Ishikawa (cell line): ENCODE results near the gene AGER.

Source experiments
- CEBPB ChIP-seq: IDR thresholded peaks from 2 replicates; pipeline ENCODE4 v1.6.1; 2012
- CREB1 ChIP-seq: IDR thresholded peaks from 2 replicates; pipeline ENCODE4 v1.6.1; 2012; ENCODE audit warnings: low read depth
- EGR1 ChIP-seq: IDR thresholded peaks from 2 replicates; pipeline ENCODE4 v1.6.1; 2012
- EP300 ChIP-seq: IDR thresholded peaks from 2 replicates; pipeline ENCODE4 v1.6.1; 2012; ENCODE audit warnings: borderline replicate concordance
- FOXM1 ChIP-seq: IDR thresholded peaks from 2 replicates; pipeline ENCODE4 v1.6.1; 2012; ENCODE audit warnings: low read depth, borderline replicate concordance
- MAX ChIP-seq: IDR thresholded peaks from 2 replicates; pipeline ENCODE4 v1.6.1; 2012
- NFIC ChIP-seq: IDR thresholded peaks from 2 replicates; pipeline ENCODE4 v1.6.1; 2012
- RAD21 ChIP-seq: IDR thresholded peaks from 2 replicates; pipeline ENCODE4 v1.6.1; 2012; ENCODE audit warnings: low read depth
- REST ChIP-seq: IDR thresholded peaks from 2 replicates; pipeline ENCODE4 v1.6.1; 2012; ENCODE audit warnings: low read depth, mild to moderate bottlenecking
- TAF1 ChIP-seq: IDR thresholded peaks from 2 replicates; pipeline ENCODE4 v1.6.1; 2012; ENCODE audit warnings: low read depth, mild to moderate bottlenecking
- TCF12 ChIP-seq: IDR thresholded peaks from 2 replicates; pipeline ENCODE4 v1.6.1; 2012; ENCODE audit warnings: low read depth
- TEAD4 ChIP-seq: IDR thresholded peaks from 2 replicates; pipeline ENCODE4 v1.6.1; 2012
- USF1 ChIP-seq: IDR thresholded peaks from 2 replicates; pipeline ENCODE4 v1.6.1; 2012
- YY1 ChIP-seq: IDR thresholded peaks from 2 replicates; pipeline ENCODE4 v1.6.1; 2012; ENCODE audit warnings: low read depth
- ZBTB7A ChIP-seq: IDR thresholded peaks from 2 replicates; pipeline ENCODE4 v1.6.1; 2012; ENCODE audit warnings: low read depth

The AGER gene

GRCh38 chr6:32174416-32174815 is 9.6 kb downstream of the AGER start:
- TF ChIP-seq MAX = no peak
- TF ChIP-seq TCF12 = no peak
- TF ChIP-seq YY1 = no peak
- no peak for TF ChIP-seq EGR1
- TF ChIP-seq TEAD4 = no peak
- TF ChIP-seq CEBPB = no peak

DNA sequence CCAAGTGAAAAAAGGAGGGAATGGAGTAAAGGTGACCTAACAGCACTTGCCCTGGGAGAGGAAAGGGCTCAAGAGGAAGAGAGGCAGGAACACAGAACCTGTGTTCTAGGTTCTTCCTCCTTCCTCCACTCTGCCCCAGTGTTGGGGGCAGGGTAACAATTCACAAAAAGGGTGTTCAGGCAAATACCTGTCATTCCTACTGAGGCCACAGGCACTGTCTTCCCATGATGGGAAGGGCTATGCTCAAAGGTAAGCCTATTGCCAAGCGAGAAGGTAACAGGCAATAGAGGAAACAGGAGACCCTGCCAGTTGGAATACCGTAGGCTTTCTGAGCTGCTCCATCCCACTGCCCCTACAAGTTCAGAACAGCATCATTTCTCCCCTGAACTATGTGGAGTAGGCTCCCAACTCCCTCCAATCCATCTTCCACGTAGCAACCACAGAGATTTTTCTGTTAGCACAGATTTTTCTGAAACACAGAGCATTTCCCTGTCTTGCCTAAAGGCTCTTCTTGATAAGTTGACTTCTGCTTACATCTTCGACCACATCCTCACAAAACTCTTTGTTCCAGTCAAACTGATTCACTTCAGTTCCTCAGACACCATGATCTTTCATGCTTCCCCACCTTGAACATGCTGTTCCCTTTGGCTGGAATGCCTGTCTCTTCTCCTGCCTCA is 10.9 kb downstream of the AGER start:
- TF ChIP-seq EGR1 = no peak
- TF ChIP-seq RAD21 = no peak
- no peak for TF ChIP-seq USF1
- no peak for TF ChIP-seq CREB1
- TF ChIP-seq MAX = no peak
- TF ChIP-seq NFIC = no peak
- TF ChIP-seq TEAD4 = no peak
- no peak for TF ChIP-seq ZBTB7A
- no peak for TF ChIP-seq TAF1
- no peak for TF ChIP-seq TCF12
- TF ChIP-seq CEBPB = no peak
- TF ChIP-seq REST = no peak
- no peak for TF ChIP-seq YY1
- no peak for TF ChIP-seq EP300
- TF ChIP-seq FOXM1 = no peak

DNA sequence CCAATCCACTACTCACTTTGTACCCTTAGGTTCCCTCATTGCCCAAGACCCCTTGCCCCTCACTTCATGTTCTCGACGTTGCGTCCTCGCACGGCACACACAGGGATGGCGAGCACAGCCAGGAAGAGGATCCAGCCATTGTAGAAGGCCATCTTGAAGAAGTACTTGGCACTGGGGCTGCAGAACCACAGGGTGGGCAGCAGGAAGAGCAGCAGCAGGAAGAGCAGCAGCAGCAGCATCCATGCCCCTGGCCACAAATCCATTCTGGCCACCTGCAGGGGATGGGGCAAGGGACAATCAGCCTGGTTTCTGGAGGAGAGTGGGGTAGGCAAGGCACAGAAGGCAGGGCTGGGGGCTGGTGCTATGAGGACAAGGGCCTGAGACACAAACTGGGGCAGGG is 12.8 kb downstream of the AGER start:
- TF ChIP-seq NFIC (no peak), RAD21 (no peak), EP300 (no peak), FOXM1 (no peak), REST (no peak), ZBTB7A (no peak), CEBPB (no peak), CREB1 (no peak), EGR1 (no peak), YY1 (no peak)

GRCh38 chr6:32170294-32170693 is 13.8 kb downstream of the AGER start:
- TF ChIP-seq ZBTB7A = no peak
- no peak for TF ChIP-seq TCF12
- no peak for TF ChIP-seq NFIC
- no peak for TF ChIP-seq TAF1
- no peak for TF ChIP-seq RAD21
- no peak for TF ChIP-seq REST
- no peak for TF ChIP-seq USF1
- TF ChIP-seq MAX = no peak
- no peak for TF ChIP-seq EGR1
- no peak for TF ChIP-seq YY1
- TF ChIP-seq TEAD4 = no peak
- no peak for TF ChIP-seq CREB1
- no peak for TF ChIP-seq EP300
- no peak for TF ChIP-seq CEBPB
- no peak for TF ChIP-seq FOXM1
